Panc1 (cell line): ENCODE data around the gene CMIP. TPM values are rescaled to one million over a fixed set of nuclear protein-coding genes. Genes with fewer than 3 reads are reported as not detected.

ENCODE experiments used
- ATAC-seq: fragments of 200-7000 bp; cut with Tn5 transposase; 2 replicates; pipeline ENCODE4 v1.9.1; 2020; ENCODE audit warnings: mild to moderate bottlenecking, moderate library complexity
- BruUV-seq: library from RNA; stranded (reverse); fragments of 400-500 nt; replicated peaks from 2 replicates; lab custom pipeline; 2021; lab: Mats Ljungman, UMichigan
- CTCF ChIA-PET: fragments of 300-600 bp; sonication (Branson Sonifier 250); formaldehyde crosslinking; loops from one replicate; lab custom pipeline; 2022; ENCODE audit warnings: antibody characterized with exemption; lab: Charles Lee
- POLR2A ChIA-PET: fragments of 300-600 bp; sonication (Branson Sonifier 250); formaldehyde crosslinking; loops from one replicate; lab custom pipeline; 2022; ENCODE audit warnings: antibody characterized with exemption; lab: Charles Lee
- DNase-seq: peaks from one replicate; pipeline ENCODE4 v3.0.0-alpha.2; 2010; ENCODE audit warnings: low read depth, low spot score
- H3K27ac ChIP-seq: 2 replicates; pipeline ENCODE4 v1.5.1; 2011; ENCODE audit warnings: mild to moderate bottlenecking, low read length, inconsistent platforms
- H3K27me3 ChIP-seq: fragments of 200-500 bp; sonication (Bioruptor generic); 2 replicates; pipeline ENCODE4 v1.6.0; 2014; ENCODE audit warnings: low read length, inconsistent platforms; ENCODE audit not compliant: control insufficient read depth, insufficient read depth
- H3K36me3 ChIP-seq: fragments of 200-500 bp; sonication (Bioruptor generic); 2 replicates; pipeline ENCODE4 v1.5.1; 2014; ENCODE audit warnings: inconsistent platforms, mild to moderate bottlenecking, low read length, moderate library complexity; ENCODE audit not compliant: control insufficient read depth, insufficient read depth
- H3K4me1 ChIP-seq: 2 replicates; pipeline ENCODE4 v1.5.1; 2011; ENCODE audit warnings: inconsistent platforms, mild to moderate bottlenecking, low read length, moderate library complexity; ENCODE audit not compliant: control insufficient read depth, insufficient read depth
- H3K4me3 ChIP-seq, 2 experiments: 2 replicates each; pipeline ENCODE4 v1.5.1; 2011 to 2012; ENCODE audit warnings: low read depth in 2 of 2, low read length in 2 of 2, mild to moderate bottlenecking in 2 of 2, inconsistent platforms in 1 of 2, moderate library complexity in 1 of 2
- H3K9me3 ChIP-seq: fragments of 200-500 bp; sonication (Bioruptor generic); 2 replicates; pipeline ENCODE4 v1.5.1; 2014; ENCODE audit warnings: low read depth, mild to moderate bottlenecking, inconsistent platforms, low read length, moderate library complexity; ENCODE audit not compliant: control insufficient read depth, insufficient read depth
- CTCF ChIP-seq: fragments of 450-650 bp; IDR thresholded peaks from 2 replicates; pipeline ENCODE4 v1.5.1; 2017; ENCODE audit warnings: mild to moderate bottlenecking
- POLR2AphosphoS5 ChIP-seq: IDR thresholded peaks from 2 replicates; pipeline ENCODE4 v1.6.1; 2012; ENCODE audit warnings: mild to moderate bottlenecking, low read depth, low read length, moderate library complexity
- REST ChIP-seq, 2 experiments: IDR thresholded peaks; 2 replicates each; pipeline ENCODE4 v1.6.1; 2011 to 2012; ENCODE audit warnings: low read depth in 2 of 2, control low read depth in 1 of 2, low read length in 1 of 2, mild to moderate bottlenecking in 1 of 2, moderate library complexity in 1 of 2; ENCODE audit not compliant: insufficient read depth in 1 of 2
- SIN3A ChIP-seq: IDR thresholded peaks from 2 replicates; pipeline ENCODE4 v1.6.1; 2012; ENCODE audit warnings: low read depth, mild to moderate bottlenecking, low read length, moderate library complexity, borderline replicate concordance; ENCODE audit not compliant: insufficient read depth
- TCF7L2 ChIP-seq: IDR thresholded peaks from 2 replicates; pipeline ENCODE4 v1.6.1; 2011; ENCODE audit warnings: mild to moderate bottlenecking, low read depth, low read length, inconsistent platforms
- in situ Hi-C: cut with HindIII; loops from 2 replicates; pipeline ENCODE4 v1.10.0; 2016; ENCODE audit warnings: low sequenced_read_pairs, low pct_unique_long_range_greater_than_20kb
- intact Hi-C: fragments of 100-400 bp; cut with micrococcal nuclease; formaldehyde crosslinking; loops from one replicate; pipeline ENCODE4 v1.10.0; 2022; ENCODE audit not compliant: unreplicated experiment
- total RNA-seq: library from RNA; stranded (reverse); gene quantifications from one replicate; pipeline ENCODE4 v1.2.1, GENCODE V29; 2021; ENCODE audit not compliant: unreplicated experiment

CMIP gene
- total RNA-seq, 1 experiment from 2014 or later: 49.7 TPM

DNA sequence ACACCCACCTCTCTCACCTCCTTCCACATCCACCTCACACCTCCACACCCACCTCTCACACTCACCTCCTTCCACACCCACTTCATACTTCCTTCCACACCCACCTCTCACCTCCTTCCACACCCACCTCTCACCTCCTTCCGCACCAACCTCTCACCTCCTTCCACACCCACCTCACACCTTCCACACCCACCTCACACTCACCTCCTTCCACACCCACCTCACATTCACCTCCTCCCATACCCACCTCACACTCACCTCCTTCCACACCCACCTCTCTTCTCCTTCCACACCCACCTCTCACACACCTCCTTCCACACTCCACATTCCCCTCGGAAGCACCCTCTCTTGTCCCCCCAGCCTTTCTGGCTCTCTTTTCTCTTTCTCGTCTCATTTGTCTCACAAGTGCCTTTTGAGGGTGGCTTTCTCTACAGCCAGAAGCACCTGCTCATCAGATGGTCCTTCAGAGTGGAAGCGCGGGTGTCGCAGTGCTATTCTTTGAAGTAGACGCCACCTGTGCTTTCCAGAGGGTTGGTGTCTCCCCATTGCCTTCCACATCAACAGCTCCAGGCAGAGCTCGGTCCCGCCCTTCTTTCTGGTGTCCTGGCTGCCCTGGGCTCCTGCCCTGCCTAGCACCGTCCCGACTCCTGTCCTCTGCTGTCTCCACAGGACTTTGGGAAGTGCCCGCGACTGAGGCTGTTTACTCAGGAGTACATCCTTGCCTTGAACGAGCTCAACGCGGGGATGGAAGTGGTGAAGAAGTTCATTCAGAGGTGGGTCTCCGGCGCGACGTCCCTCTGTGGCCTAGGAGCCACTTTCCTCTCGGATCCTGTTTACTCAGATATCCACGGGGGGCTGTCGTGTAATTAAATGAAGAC lies 225.1 kb downstream of the CMIP start:
- TF ChIP-seq POLR2AphosphoS5 (no peak), CTCF (no peak), TCF7L2 (no peak), REST (IDR thresholded peaks at IDR 0.05; ENCODE audit: insufficient read depth in 1 of 2, low read depth in 2 of 2, low read length in 1 of 2) (no peak), SIN3A (no peak)
- Histone ChIP-seq H3K27me3 (no peaks in the 10 kb centered on the region), H3K9me3 (no peaks in the 10 kb centered on the region), H3K4me3 (no peak overlapping the region), H3K4me1 (no peaks in the 10 kb centered on the region), H3K36me3 (no peaks in the 10 kb centered on the region), H3K27ac (no peak overlapping the region)
- DNase-seq (no peak), ATAC-seq (no peak)
- ChIA-PET POLR2A (no interaction called here), CTCF (no interaction called here)
- BruUV-seq: no TSS peak
- in situ Hi-C loops: no loop called here
- intact Hi-C loops: no loop called here

GRCh38 chr16:81671738-81672597 lies 227.4 kb downstream of the CMIP start:
- H3K4me3 ChIP-seq: no peak overlapping the region
- BruUV-seq: no TSS peak
- in situ Hi-C loops: no loop called here
- POLR2A ChIA-PET: no interaction called here
- no peak for DNase-seq
- no peaks in the 10 kb centered on the region for H3K36me3 ChIP-seq
- H3K9me3 ChIP-seq: no peaks in the 10 kb centered on the region
- no peak for TF ChIP-seq POLR2AphosphoS5
- no peak for TF ChIP-seq SIN3A
- no peak for TF ChIP-seq REST (IDR thresholded peaks at IDR 0.05; ENCODE audit: insufficient read depth in 1 of 2, low read depth in 2 of 2, low read length in 1 of 2)
- no peak for TF ChIP-seq CTCF
- TF ChIP-seq TCF7L2: no peak
- no peak for ATAC-seq
- H3K27me3 ChIP-seq: no peaks in the 10 kb centered on the region
- CTCF ChIA-PET: no interaction called here
- no peaks in the 10 kb centered on the region for H3K4me1 ChIP-seq
- intact Hi-C loops: no loop called here
- no peak overlapping the region for H3K27ac ChIP-seq
